Endodermal cell (in vitro differentiated cells): ENCODE measurements around the gene LAMTOR1. TPM values are rescaled to one million over a fixed set of nuclear protein-coding genes. Genes with fewer than 3 reads are reported as not detected.
A peak's percentile ranks its signal among the peaks of the same experiment; 100 is the strongest.

ENCODE experiments used
- DNase-seq: peaks from one replicate; pipeline ENCODE4 v3.0.0-alpha.2; 2017
- H3K27ac ChIP-seq: 2 replicates; pipeline ENCODE4 v1.5.1; 2013; ENCODE audit warnings: mild to moderate bottlenecking, low read depth, low read length, moderate library complexity
- H3K27me3 ChIP-seq: 2 replicates; pipeline ENCODE4 v1.6.1; 2013; ENCODE audit warnings: mild to moderate bottlenecking, low read length, moderate library complexity; ENCODE audit not compliant: insufficient read depth, control insufficient read depth, poor library complexity, severe bottlenecking
- H3K36me3 ChIP-seq: 2 replicates; pipeline ENCODE4 v1.7.0; 2013; ENCODE audit warnings: mild to moderate bottlenecking, low read length, moderate library complexity; ENCODE audit not compliant: control insufficient read depth, insufficient read depth
- H3K4me1 ChIP-seq: one replicate; pipeline ENCODE4 v1.7.0; 2013; ENCODE audit warnings: low read length; ENCODE audit not compliant: control insufficient read depth, insufficient read depth
- H3K4me3 ChIP-seq: 2 replicates; pipeline ENCODE4 v1.5.1; 2013; ENCODE audit warnings: mild to moderate bottlenecking, low read length, moderate library complexity
- H3K9ac ChIP-seq: 2 replicates; pipeline ENCODE4 v1.6.1; 2013; ENCODE audit warnings: mild to moderate bottlenecking, low read length, moderate library complexity; ENCODE audit not compliant: poor library complexity, severe bottlenecking; ENCODE audit errors: extremely low read depth
- H3K9me3 ChIP-seq: 2 replicates; pipeline ENCODE4 v1.6.1; 2013; ENCODE audit warnings: mild to moderate bottlenecking, low read length, moderate library complexity; ENCODE audit not compliant: control insufficient read depth
- H3K27ac Mint-ChIP-seq: 2 replicates; pipeline ENCODE4 v1.8.0; 2020; ENCODE audit warnings: mixed read lengths
- H3K27me3 Mint-ChIP-seq: 2 replicates; pipeline ENCODE4 v1.8.0; 2021; ENCODE audit warnings: mild to moderate bottlenecking, mixed read lengths; ENCODE audit not compliant: insufficient read depth
- H3K36me3 Mint-ChIP-seq: 2 replicates; pipeline ENCODE4 v1.8.0; 2020; ENCODE audit warnings: low read depth, mixed read lengths
- H3K4me1 Mint-ChIP-seq: 2 replicates; pipeline ENCODE4 v1.8.0; 2020; ENCODE audit warnings: mixed read lengths
- H3K4me3 Mint-ChIP-seq: 2 replicates; pipeline ENCODE4 v1.8.0; 2020; ENCODE audit warnings: mild to moderate bottlenecking, moderate library complexity, mixed read lengths
- H3K9me3 Mint-ChIP-seq: 2 replicates; pipeline ENCODE4 v1.8.0; 2020; ENCODE audit warnings: mild to moderate bottlenecking, mixed read lengths
- WGBS, 2 experiments: methylation state at CpG; one replicate each; pipeline versions ENCODE4 v1.1.5 to v1.1.7; 2013; ENCODE audit warnings: missing lambda C conversion rate in 2 of 2, mixed read lengths in 1 of 2; ENCODE audit not compliant: insufficient coverage in 1 of 2, insufficient read length in 1 of 2; 5-methylcytosine and 5-hydroxymethylcytosine counted together
- total RNA-seq, 2 donors: library from RNA; stranded (reverse); fragmentation: NEBNext Ultra II Directional in 1 of 2; extraction: Animal tissue kit (Norgen Biotek cat#: 25700) in 1 of 2; gene quantifications; 2 replicates in 1 of 2; 3 replicates in 1 of 2; pipeline ENCODE4 v1.2.1, GENCODE V29; 2021
- TF ChIP-seq, protein P1 (sequence below): fragments of 200-600 bp; sonication (generic); conservative IDR thresholded peaks from 2 replicates; pipeline ENCODE4 v1.5.0; 2021; ENCODE audit warnings: antibody characterized with exemption, mild to moderate bottlenecking

Gene LAMTOR1
- total RNA-seq, 2 donors from 2014 or later, result 92.0 to 104 TPM

DNA sequence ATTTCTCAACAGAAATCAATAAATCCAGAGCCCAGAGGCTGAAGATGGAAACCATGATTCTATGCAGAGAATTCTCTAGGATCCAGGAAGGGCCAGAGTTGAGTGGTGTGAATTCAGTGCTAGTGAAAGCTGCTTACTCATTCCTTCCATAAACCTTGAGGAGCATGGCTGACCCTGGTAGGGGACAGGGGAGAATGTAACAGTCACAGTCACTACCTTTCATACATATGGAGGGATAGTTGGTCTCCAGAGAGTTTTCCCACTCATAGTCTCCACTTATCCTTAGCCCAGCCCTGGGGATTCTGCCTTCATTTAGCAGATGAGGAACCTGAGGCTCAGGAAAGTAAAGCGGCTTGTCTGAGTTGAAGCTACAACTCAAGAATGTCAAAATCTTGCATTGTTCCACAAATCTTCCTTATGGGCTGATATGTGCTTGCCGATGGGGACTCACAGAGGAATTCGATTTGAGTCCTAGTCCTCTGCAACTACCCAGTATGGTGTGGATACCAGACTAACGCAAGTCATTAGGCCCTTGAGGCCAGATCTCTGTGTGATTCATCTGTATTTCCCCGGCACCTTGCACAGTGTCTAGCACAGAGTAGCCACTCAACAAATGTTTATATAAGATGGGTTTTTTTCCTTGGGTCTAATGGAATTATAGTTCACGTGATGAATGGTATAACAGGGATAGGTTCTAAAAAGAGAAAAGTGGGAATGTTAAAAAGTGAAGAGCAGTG is 13.1 kb upstream of the LAMTOR1 start:
- H3K4me1 Mint-ChIP-seq, result peaks cover 26% of the 10 kb centered on the region
- Histone ChIP-seq H3K9me3 (no peaks in the 10 kb centered on the region), H3K9ac (no peak overlapping the region), H3K36me3 (no peaks in the 10 kb centered on the region), H3K4me1 (no peaks in the 10 kb centered on the region), H3K4me3 (no peak overlapping the region), H3K27me3 (peaks cover 7% of the 10 kb centered on the region), H3K27ac (no peak overlapping the region)
- H3K27me3 Mint-ChIP-seq, result peaks cover 35% of the 10 kb centered on the region
- H3K4me3 Mint-ChIP-seq, result no peak overlapping the region
- no peak overlapping the region for H3K27ac Mint-ChIP-seq
- H3K9me3 Mint-ChIP-seq, result no peaks in the 10 kb centered on the region
- no peak for DNase-seq
- H3K36me3 Mint-ChIP-seq, result no peaks in the 10 kb centered on the region
- TF ChIP-seq, protein P1, sequence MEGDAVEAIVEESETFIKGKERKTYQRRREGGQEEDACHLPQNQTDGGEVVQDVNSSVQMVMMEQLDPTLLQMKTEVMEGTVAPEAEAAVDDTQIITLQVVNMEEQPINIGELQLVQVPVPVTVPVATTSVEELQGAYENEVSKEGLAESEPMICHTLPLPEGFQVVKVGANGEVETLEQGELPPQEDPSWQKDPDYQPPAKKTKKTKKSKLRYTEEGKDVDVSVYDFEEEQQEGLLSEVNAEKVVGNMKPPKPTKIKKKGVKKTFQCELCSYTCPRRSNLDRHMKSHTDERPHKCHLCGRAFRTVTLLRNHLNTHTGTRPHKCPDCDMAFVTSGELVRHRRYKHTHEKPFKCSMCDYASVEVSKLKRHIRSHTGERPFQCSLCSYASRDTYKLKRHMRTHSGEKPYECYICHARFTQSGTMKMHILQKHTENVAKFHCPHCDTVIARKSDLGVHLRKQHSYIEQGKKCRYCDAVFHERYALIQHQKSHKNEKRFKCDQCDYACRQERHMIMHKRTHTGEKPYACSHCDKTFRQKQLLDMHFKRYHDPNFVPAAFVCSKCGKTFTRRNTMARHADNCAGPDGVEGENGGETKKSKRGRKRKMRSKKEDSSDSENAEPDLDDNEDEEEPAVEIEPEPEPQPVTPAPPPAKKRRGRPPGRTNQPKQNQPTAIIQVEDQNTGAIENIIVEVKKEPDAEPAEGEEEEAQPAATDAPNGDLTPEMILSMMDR, result no peak
- 92 to 94% methylated on average over 6 of the region's 6 CpGs for WGBS, 2 experiments

DNA sequence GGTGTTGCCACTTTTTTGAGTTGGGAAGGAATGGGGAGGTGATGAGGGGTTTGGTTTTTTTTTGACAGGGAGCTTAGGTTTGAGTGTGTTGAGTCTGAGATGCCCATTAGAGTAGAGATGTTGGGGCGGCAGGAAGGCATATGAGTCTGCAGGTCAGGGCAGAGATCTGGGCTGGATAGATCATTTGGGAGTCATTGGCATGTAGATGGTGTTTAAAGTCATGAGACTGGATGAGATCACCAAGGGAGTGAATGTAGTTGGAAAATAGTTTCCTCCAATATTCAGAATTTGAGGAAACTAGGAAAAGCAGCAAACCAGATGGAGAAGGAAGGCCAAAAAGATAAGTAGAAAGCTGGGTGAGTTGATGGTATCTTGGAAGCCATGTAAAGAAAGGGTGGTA is 11.5 kb upstream of the LAMTOR1 start:
- no peak overlapping the region for H3K27ac ChIP-seq
- TF ChIP-seq, protein P1, result no peak
- Mint-ChIP-seq H3K4me3 (no peak overlapping the region), H3K36me3 (peaks cover 9% of the 10 kb centered on the region), H3K27ac (no peak overlapping the region), H3K9me3 (no peaks in the 10 kb centered on the region), H3K4me1 (peaks cover 26% of the 10 kb centered on the region), H3K27me3 (peaks cover 30% of the 10 kb centered on the region)
- H3K27me3 ChIP-seq, result peaks cover 7% of the 10 kb centered on the region
- DNase-seq, result no peak
- 97 to 100% methylated on average over 1 of the region's 1 CpG for WGBS, 2 experiments
- H3K9ac ChIP-seq, result no peak overlapping the region
- no peak overlapping the region for H3K4me3 ChIP-seq
- no peaks in the 10 kb centered on the region for H3K4me1 ChIP-seq
- H3K36me3 ChIP-seq, result peaks cover 12% of the 10 kb centered on the region
- H3K9me3 ChIP-seq, result no peaks in the 10 kb centered on the region

DNA sequence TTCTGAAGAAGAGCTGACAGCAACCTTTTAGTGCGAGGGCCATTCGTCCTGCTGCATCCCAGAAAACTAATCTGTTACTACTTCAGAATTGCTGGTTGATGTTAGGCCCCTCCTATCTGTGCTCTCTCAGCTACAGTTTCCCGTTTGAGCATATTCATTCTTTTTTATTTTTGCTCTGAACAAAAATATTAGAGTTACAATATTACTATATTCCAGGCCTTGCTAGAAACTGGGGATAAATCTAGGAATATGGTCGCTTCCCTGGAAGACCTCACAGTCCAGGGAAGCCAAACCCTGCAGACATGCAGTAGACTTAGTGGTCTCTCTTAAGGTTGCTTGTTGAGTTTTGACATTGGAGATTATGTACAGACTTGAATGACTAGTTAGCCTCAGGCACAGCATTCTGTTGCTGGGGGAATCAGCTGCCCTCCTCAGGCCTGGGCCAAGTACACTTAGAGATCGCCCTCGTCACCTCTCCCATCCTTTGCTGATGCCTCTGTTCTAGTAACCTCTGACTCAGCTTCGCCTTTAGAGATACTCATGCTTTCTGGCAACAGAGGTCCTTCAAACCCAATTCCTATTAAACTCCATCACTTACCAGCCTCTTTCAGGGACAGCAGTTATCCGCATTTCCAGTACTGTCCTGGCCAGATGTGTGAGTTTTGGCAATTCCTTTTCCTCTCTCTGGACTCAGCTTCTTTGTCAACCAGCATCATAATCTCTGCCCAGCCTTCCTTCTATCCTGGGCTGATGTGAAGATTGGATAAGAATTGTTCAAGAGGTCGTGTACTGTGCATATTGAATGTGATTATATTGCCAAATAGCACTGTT is 10.1 kb upstream of the LAMTOR1 start:
- TF ChIP-seq, protein P1, result no peak
- Mint-ChIP-seq H3K4me1 (peaks cover 20% of the 10 kb centered on the region), H3K27ac (peak overlapping the region; percentile 100), H3K4me3 (peak overlapping the region; percentile 83), H3K27me3 (peaks cover 23% of the 10 kb centered on the region), H3K36me3 (peaks cover 15% of the 10 kb centered on the region), H3K9me3 (no peaks in the 10 kb centered on the region)
- Histone ChIP-seq H3K27ac (peak overlapping the region; percentile 99), H3K9me3 (no peaks in the 10 kb centered on the region), H3K36me3 (peaks cover 18% of the 10 kb centered on the region), H3K27me3 (peaks cover 7% of the 10 kb centered on the region), H3K9ac (peak overlapping the region; percentile 98), H3K4me1 (no peaks in the 10 kb centered on the region), H3K4me3 (peak overlapping the region; percentile 95)
- DNase-seq, result no peak
- 70 to 82% methylated on average over 7 to 9 of the region's 9 CpGs for WGBS, 2 experiments
